Activated CD8-positive, alpha-beta memory T cell treated with anti-CD3 and anti-CD28 coated beads, Interleukin-2, amount 50 U/mL, for 48 hours (primary cell): ENCODE results near the gene SLC12A5.
A peak's percentile ranks its signal among the peaks of the same experiment; 100 is the strongest.
"Not testable (repeated sequence)": the region's sequence is repeated elsewhere in the genome, so short reads cannot be mapped to it uniquely, and the experiment has no call there.

Experiments used
- DNase-seq: peaks from one replicate; pipeline ENCODE4 v3.0.0-alpha.2; 2020

The SLC12A5 gene

DNA sequence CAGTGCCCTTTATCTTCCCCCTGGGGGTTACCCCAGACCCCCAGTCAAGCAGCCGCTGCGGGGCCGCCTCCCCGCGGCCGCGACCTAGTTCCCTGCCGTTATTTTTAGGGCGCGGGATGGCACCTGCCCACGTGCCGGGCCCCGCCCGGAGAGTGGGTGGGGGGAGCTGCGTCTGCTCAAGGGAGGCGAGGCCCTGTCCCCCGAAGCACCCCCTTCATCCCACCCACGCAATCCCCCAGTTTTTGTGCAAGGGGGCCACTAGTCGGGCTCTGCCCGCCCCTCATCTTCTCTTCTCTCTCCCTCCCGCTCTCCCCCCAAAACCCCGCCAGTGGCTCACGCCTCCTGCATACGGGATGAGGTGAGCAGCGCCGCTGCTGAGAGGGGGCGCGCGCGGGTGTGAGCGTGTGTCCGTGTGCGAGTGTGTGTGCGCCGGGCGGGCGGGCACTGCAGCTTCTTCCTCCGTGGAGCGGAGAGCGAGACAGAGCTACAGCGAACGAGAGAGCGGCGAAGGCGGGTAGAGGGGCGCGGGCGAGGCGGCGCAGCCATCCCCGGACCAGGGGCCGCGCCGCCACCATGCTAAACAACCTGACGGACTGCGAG, at the start of gene SLC12A5:
TSS of gene SLC12A5 (plus strand) at position 444 of the 600 bp plus-strand sequence. CDS start at position 574, 130 bp downstream.
- no peak for DNase-seq

- no peak for DNase-seq
Measured at GRCh38 chr20:45981261-45981660, 47.8 kb upstream of the SLC12A5 start.

- no peak for DNase-seq
Measured at GRCh38 chr20:45983279-45983743, 45.7 kb upstream of the SLC12A5 start.

GRCh38 chr20:45985573-45985972, 43.4 kb upstream of the SLC12A5 start:
- no peak for DNase-seq

- peak; percentile 90 for DNase-seq
Measured at GRCh38 chr20:45987108-45987780, 41.8 kb upstream of the SLC12A5 start.

GRCh38 chr20:45988830-45989229, 40.2 kb upstream of the SLC12A5 start:
- DNase-seq = not testable (repeated sequence)

- DNase-seq = no peak
Measured at GRCh38 chr20:45991616-45992015, 37.4 kb upstream of the SLC12A5 start.

DNA sequence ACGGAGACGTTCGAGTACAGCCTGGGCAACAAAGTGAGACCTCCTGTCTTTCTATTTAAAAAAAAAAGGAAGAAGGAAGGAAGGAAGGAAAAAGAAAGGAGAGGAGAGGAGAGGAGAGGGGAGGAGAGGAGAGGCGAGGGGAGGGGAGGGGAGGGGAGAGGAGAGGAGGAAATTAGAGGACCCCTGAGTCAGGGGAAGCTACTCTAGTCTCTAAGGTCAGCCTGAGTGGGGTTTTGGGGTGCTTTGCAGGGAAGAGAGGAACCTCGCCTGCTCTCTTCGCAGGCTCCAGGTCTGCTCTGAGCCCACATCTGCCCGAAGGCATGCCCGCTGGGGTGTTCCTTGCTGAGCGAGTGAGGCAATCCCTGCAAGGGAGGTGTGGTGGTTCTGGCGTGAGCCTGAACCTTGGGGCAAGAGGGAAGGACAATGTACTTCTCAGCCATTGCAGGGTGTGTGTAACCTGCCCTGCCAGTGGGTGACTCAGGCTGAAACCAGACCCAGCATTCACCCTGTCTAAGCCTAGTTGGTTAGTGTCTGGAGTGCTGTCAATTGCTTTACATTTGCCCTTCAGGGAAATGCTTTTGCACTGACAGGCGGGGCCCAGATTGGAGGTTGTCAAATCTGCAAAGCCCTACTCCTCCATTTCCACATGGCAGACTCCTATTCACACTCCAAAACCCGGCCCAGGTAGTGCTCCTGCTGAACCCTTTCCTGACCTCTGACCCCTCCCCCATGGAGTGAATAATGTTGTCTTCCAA, 35.6 kb upstream of the SLC12A5 start:
- DNase-seq = no peak

- DNase-seq = no peak
Measured at GRCh38 chr20:45994761-45995493, 34.1 kb upstream of the SLC12A5 start.

GRCh38 chr20:45995495-45996097, 33.4 kb upstream of the SLC12A5 start:
- DNase-seq = not testable (repeated sequence)

GRCh38 chr20:45997187-45997586, 31.8 kb upstream of the SLC12A5 start:
- no peak for DNase-seq

DNA sequence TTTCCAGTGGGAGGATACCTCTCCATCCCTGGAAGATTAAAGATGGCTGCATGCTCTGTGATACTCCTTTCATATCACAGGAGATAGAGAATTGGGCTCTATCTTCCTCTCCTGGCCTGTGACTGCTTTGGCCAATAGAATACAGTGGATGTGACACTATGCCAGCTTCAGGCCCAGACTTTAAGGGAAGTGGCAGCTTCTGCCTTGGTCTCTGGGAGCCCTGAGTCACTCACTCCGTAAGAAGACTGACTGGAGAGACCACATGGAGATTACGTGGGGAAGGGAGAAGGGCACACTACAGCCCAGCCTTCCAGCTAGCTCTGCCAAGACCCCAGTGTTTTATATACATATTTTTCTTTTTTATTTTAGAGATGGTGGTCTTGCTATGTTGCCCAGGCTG, 30.7 kb upstream of the SLC12A5 start:
- no peak for DNase-seq

DNA sequence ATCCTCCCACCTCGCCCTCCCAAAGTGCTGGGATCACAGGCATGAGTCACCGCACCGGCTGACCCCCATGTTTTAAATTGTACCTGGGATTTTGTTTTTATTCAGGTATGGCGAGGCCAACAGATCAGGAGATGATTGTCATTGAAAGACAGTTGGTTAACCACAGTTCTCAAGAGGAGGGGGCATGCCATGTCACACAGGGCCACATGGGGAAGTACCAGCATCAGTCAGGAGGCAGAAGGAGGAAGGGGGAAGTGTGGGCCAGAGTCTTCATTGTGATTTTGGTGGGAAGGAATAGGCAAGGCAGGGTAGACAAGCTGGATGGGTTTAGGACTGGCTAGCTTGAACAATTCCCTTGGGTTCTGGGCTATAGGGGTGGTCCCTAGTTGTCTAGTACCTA, 30.3 kb upstream of the SLC12A5 start:
- DNase-seq = no peak

GRCh38 chr20:45999557-46000261, 29.3 kb upstream of the SLC12A5 start:
- no peak for DNase-seq

DNA sequence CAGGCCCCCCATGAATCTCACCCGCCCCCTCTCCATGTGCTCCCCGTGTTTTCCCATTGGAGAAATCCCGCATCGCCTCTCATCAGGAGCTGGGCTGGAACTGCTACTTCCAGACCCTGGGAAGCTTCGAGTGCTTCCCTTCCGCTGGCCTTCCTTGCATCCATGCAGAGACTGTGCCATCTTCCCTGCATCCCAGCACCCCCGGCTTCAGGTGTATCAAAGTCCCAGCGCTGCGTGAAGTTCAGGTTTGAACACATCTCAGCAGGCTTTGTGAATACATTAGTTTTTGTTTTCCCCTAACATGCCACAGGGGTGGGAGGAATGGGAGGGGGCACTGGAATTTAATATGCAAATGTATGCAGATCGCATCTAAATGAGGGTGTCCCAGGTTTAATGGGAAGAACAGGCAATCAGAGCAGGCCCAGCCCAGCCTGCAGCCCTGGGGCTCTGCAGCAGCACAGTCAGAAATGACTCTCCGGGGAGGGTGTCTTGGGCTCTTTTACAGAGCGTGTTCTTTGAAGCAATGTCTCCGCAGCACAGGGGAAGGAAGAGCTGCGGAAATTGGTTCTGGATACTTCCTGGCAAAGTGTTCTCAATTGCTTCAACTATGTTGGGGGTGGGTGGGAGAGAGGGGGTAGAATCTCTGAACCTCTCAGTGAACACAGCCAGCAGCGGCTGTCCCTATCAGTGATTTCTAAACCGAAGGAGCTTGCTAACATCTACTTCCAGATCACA, 28.6 kb upstream of the SLC12A5 start:
- DNase-seq = no peak

GRCh38 chr20:46001498-46001897, 27.5 kb upstream of the SLC12A5 start:
- no peak for DNase-seq

DNA sequence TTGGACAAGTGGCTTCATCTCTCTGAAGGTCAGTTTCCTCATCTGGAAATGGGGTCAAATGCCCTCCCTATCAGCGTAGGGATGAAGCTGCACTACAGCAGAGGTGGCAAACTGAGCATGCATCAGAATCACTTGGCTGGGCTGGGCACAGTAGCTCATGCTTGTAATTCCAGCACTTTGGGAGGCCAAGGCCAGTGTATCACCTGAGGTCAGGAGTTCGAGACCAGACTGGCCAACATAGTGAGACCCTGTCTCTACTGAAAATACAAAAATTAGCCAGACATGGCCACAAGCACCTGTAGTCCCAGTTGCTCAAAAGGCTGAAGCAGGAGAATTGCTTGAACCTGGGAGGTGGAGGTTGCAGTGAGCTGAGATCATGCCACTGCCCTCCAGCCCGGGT, 27.0 kb upstream of the SLC12A5 start:
- no peak for DNase-seq

GRCh38 chr20:46004187-46004586, 24.8 kb upstream of the SLC12A5 start:
- DNase-seq = no peak

- no peak for DNase-seq
Measured at GRCh38 chr20:46004889-46005473, 24.0 kb upstream of the SLC12A5 start.

DNA sequence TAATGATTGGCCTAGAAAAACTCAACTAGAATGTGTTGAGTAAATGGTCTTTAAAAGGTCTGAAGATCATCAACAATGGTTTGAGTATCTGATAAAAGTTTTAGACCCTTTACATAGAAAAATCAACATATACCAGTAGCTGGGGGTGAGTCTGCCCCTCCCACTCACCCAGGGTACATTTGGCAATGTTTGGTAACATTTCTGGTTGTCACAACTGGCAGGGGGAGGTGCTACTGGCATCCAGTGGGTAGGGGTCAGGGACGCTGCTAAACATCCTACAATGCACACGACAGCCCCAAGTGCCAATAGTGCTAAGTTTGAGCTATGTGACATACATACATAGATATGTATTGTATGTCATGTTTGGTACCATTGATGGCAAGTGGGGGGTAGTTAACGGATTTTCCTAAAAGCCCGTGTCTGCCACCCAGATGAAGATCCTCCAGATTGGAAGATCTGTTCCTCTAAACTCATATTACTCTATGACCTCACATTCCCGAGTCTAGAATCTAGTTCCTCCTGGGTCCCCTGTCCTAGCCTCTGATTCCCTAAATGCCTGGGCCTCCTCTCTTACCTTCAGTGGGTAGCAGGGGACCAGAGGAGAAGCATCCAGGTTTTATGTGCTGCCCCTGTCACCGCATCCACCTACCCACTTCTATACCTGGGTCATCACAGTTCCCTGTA, 22.9 kb upstream of the SLC12A5 start:
- no peak for DNase-seq
